Superior temporal gyrus (tissue), 1 donor: ENCODE measurements around the gene PFN1.

ENCODE experiments used
- DNase-seq: peaks from one replicate; pipeline ENCODE4 v3.0.0-alpha.2; 2016; ENCODE audit errors: extremely low spot score

PFN1 gene

GRCh38 chr17:4896332-4897197, 51.8 kb downstream of the PFN1 start:
- no peak for DNase-seq

DNA sequence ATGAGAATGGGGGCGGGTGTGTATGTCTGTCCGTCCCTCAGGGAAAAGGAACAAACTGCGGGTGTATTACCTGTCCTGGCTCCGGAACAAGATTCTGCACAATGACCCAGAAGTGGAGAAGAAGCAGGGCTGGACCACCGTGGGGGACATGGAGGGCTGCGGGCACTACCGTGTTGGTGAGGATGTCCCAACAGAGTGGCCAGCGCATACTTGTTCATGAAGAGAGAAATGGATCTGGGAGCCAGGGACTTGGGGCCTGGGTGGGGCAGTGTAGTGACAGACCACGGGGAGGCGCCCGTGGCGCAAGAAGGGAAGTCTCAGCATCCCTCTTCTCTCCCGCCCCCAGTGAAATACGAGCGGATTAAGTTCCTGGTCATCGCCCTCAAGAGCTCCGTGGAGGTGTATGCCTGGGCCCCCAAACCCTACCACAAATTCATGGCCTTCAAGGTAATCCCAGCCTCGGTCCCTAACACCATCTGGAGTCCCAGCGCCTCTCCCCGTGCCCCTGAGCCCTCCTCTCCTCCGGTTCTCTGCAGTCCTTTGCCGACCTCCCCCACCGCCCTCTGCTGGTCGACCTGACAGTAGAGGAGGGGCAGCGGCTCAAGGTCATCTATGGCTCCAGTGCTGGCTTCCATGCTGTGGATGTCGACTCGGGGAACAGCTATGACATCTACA, 52.5 kb downstream of the PFN1 start:
- DNase-seq, result no peak
